ENCODE measurements around the gene CHTF18.

DNA sequence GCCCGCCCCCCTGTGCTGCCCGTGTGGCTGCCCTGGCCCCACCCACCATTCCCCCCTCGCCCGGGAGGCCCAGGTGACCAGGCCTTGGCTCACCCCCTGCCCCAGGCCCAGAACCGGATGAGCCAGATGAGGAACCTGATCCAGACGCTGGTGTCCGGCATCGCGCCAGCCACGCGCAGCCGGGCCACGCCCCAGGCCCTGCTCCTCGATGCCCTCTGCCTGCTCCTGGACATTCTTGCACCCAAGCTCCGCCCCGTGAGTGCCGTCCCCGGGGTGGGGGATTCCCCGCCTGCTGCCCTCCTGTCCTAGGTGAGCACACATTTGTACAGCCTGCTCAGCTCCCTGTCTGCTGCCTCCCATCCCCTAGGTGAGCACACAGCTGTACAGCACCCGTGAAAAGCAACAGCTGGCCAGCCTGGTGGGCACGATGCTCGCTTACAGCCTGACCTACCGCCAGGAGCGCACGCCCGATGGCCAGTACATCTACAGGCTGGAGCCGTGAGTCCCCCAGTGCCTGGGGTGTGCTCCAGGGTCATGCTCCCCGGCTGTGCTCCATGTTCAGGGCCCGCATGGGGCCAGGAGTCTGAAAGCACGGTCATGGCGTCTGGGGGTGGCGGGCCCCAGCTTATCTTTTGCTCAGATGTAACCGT, 7.3 kb downstream of the CHTF18 start:
- TF ChIP-seq, protein P1, sequence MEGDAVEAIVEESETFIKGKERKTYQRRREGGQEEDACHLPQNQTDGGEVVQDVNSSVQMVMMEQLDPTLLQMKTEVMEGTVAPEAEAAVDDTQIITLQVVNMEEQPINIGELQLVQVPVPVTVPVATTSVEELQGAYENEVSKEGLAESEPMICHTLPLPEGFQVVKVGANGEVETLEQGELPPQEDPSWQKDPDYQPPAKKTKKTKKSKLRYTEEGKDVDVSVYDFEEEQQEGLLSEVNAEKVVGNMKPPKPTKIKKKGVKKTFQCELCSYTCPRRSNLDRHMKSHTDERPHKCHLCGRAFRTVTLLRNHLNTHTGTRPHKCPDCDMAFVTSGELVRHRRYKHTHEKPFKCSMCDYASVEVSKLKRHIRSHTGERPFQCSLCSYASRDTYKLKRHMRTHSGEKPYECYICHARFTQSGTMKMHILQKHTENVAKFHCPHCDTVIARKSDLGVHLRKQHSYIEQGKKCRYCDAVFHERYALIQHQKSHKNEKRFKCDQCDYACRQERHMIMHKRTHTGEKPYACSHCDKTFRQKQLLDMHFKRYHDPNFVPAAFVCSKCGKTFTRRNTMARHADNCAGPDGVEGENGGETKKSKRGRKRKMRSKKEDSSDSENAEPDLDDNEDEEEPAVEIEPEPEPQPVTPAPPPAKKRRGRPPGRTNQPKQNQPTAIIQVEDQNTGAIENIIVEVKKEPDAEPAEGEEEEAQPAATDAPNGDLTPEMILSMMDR (IDR thresholded peaks at IDR 0.05) = no peak
- TF ChIP-seq POLR2A (IDR thresholded peaks at IDR 0.05) = no peak
